NCI-H345 treated with DMSO at 0.1 percent for 48 hours (cell line): ENCODE data around the gene TRABD2B.

ENCODE experiments used
- DNase-seq: peaks from one replicate; lab custom pipeline; 2025; ENCODE audit not compliant: unreplicated experiment; lab: John Stamatoyannopoulos, UW

The TRABD2B gene

GRCh38 chr1:47855230-47855629 is 142.0 kb downstream of the TRABD2B start:
- no peak for DNase-seq

- no peak for DNase-seq
Measured at GRCh38 chr1:47854552-47855144, 142.5 kb downstream of the TRABD2B start.

- no peak for DNase-seq
Measured at GRCh38 chr1:47853852-47854251, 143.3 kb downstream of the TRABD2B start.

- DNase-seq, result no peak
Measured at GRCh38 chr1:47853059-47853458, 144.1 kb downstream of the TRABD2B start.

- no peak for DNase-seq
Measured at GRCh38 chr1:47852006-47852718, 145.0 kb downstream of the TRABD2B start.

GRCh38 chr1:47850451-47850850 is 146.7 kb downstream of the TRABD2B start:
- no peak for DNase-seq

- DNase-seq, result no peak
Measured at GRCh38 chr1:47849591-47850261, 147.5 kb downstream of the TRABD2B start.

GRCh38 chr1:47849005-47849521 is 148.1 kb downstream of the TRABD2B start:
- no peak for DNase-seq

GRCh38 chr1:47847763-47848162 is 149.4 kb downstream of the TRABD2B start:
- DNase-seq, result no peak

- no peak for DNase-seq
Measured at GRCh38 chr1:47844558-47844955, 152.6 kb downstream of the TRABD2B start.

- no peak for DNase-seq
Measured at GRCh38 chr1:47843781-47844557, 153.2 kb downstream of the TRABD2B start.

GRCh38 chr1:47843059-47843458 is 154.1 kb downstream of the TRABD2B start:
- no peak for DNase-seq

- DNase-seq, result no peak
Measured at GRCh38 chr1:47842228-47842919, 154.8 kb downstream of the TRABD2B start.

GRCh38 chr1:47841356-47841755 is 155.8 kb downstream of the TRABD2B start:
- no peak for DNase-seq

GRCh38 chr1:47840393-47841190 is 156.6 kb downstream of the TRABD2B start:
- no peak for DNase-seq

- no peak for DNase-seq
Measured at GRCh38 chr1:47839433-47839760, 157.8 kb downstream of the TRABD2B start.

GRCh38 chr1:47838562-47839432 is 158.4 kb downstream of the TRABD2B start:
- DNase-seq, result no peak

- no peak for DNase-seq
Measured at GRCh38 chr1:47837866-47838561, 159.2 kb downstream of the TRABD2B start.
